ENCODE results near the gene ASCC2. TPM values are rescaled to one million over a fixed set of nuclear protein-coding genes. Genes with fewer than 3 reads are reported as not detected.
A peak's percentile ranks its signal among the peaks of the same experiment; 100 is the strongest.

Gene ASCC2
- total RNA-seq, 6 experiments from 2014 or later = 41.2 to 56.1 (median 47.4) TPM

- Histone ChIP-seq H3K4me1 (peaks cover 0 to 57% (median 15%) of the 10 kb centered on the region in 4 donors), H3K27ac (peak overlapping the region in 2 of 3 donors; percentile 55 to 59), H3K9me3 (no peaks in the 10 kb centered on the region), H3K36me3 (no peaks in the 10 kb centered on the region), H3K27me3 (no peaks in the 10 kb centered on the region), H3K4me3 (no peak overlapping the region)
- TF ChIP-seq POLR2A (IDR thresholded peaks at IDR 0.05) = no peak
- TF ChIP-seq, protein P1, sequence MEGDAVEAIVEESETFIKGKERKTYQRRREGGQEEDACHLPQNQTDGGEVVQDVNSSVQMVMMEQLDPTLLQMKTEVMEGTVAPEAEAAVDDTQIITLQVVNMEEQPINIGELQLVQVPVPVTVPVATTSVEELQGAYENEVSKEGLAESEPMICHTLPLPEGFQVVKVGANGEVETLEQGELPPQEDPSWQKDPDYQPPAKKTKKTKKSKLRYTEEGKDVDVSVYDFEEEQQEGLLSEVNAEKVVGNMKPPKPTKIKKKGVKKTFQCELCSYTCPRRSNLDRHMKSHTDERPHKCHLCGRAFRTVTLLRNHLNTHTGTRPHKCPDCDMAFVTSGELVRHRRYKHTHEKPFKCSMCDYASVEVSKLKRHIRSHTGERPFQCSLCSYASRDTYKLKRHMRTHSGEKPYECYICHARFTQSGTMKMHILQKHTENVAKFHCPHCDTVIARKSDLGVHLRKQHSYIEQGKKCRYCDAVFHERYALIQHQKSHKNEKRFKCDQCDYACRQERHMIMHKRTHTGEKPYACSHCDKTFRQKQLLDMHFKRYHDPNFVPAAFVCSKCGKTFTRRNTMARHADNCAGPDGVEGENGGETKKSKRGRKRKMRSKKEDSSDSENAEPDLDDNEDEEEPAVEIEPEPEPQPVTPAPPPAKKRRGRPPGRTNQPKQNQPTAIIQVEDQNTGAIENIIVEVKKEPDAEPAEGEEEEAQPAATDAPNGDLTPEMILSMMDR (IDR thresholded peaks at IDR 0.05) = no peak
- intact Hi-C loops (cut with DNase I) = no loop called here
- peak in 1 of 4 donors; percentile 4 for ATAC-seq
- DNase-seq = no peak
- 59% methylated on average over 4 of the region's 8 CpGs for WGBS (ENCODE audit: insufficient coverage, low coverage, low lambda C conversion rate, missing lambda C conversion rate)
Observed at GRCh38 chr22:29780748-29781676, 57.1 kb downstream of the ASCC2 start.

DNA sequence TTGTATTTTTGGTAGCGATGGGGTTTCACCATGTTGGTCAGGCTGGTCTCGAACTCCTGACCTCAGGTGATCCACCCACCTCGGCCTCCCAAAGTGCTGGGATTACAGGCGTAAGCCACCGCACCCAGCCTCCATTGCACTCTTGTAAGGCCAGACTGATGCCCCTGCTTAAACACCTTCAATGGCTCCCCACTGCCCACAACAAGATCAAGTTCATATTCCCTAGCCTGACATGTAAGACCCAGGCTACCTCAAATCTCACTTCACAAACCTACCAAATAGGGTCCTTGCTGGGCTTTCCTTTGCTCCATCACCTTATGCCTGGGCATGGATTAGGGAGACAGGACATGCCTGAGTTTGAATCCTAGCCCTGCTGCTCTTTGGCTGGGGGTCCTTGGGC, 57.9 kb downstream of the ASCC2 start:
- no peaks in the 10 kb centered on the region for H3K36me3 ChIP-seq
- no CpG with 5 or more reads among the region's 5 CpGs for WGBS (ENCODE audit: insufficient coverage, low coverage, low lambda C conversion rate, missing lambda C conversion rate)
- no peaks in the 10 kb centered on the region for H3K27me3 ChIP-seq
- DNase-seq = no peak
- H3K27ac ChIP-seq = no peak overlapping the region
- peaks cover 0 to 49% (median 13%) of the 10 kb centered on the region in 4 donors for H3K4me1 ChIP-seq
- no peaks in the 10 kb centered on the region for H3K9me3 ChIP-seq
- no peak for ATAC-seq
- H3K4me3 ChIP-seq = no peak overlapping the region
- TF ChIP-seq, protein P1 (IDR thresholded peaks at IDR 0.05) = no peak
- TF ChIP-seq POLR2A (IDR thresholded peaks at IDR 0.05) = no peak
- intact Hi-C loops (cut with DNase I) = no loop called here

DNA sequence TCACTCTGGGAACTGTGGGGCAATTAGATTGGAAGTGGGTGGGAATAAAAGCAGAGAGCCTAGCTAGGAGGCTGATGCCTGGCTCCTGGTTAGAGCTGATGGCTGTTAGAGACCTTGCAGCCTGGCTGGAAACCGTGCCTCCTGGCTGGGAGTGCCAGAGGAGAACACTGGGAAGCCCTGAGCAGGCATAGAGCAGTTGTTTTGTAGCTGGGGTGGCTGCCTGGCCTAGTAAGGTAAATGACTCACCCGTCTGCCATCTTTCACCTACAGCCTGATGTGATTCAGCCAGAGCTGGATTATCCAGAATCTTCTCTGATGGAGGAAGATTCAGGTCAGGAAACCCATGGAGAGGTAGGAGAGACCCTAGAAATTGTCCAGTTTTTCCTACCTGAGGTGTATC, 64.8 kb downstream of the ASCC2 start:
- H3K4me1 ChIP-seq = peaks cover 0 to 8% (median 4%) of the 10 kb centered on the region in 4 donors
- no peak overlapping the region for H3K4me3 ChIP-seq
- TF ChIP-seq, protein P1 (IDR thresholded peaks at IDR 0.05) = no peak
- no peak for TF ChIP-seq POLR2A (IDR thresholded peaks at IDR 0.05)
- H3K36me3 ChIP-seq = peaks cover 0 to 19% (median 3%) of the 10 kb centered on the region in 4 donors
- 100% methylated on average over 1 of the region's 2 CpGs for WGBS (ENCODE audit: insufficient coverage, low coverage, low lambda C conversion rate, missing lambda C conversion rate)
- ATAC-seq (peak in 1 of 4 donors; percentile 57), DNase-seq (no peak)
- H3K27me3 ChIP-seq = no peaks in the 10 kb centered on the region
- intact Hi-C loops (cut with DNase I) = no loop called here
- H3K9me3 ChIP-seq = no peaks in the 10 kb centered on the region
- no peak overlapping the region for H3K27ac ChIP-seq

GRCh38 chr22:29772170-29772641, 65.9 kb downstream of the ASCC2 start:
- ATAC-seq (peak; percentile 57 to 73 (median 69)), DNase-seq (no peak)
- intact Hi-C loops (cut with DNase I) = no loop called here
- peaks cover 0 to 13% (median 5%) of the 10 kb centered on the region in 4 donors for H3K4me1 ChIP-seq
- TF ChIP-seq POLR2A (IDR thresholded peaks at IDR 0.05) = no peak
- TF ChIP-seq, protein P1 (IDR thresholded peaks at IDR 0.05) = peak; percentile 35 to 47 (median 44)
- peaks cover 0 to 19% (median 3%) of the 10 kb centered on the region in 4 donors for H3K36me3 ChIP-seq
- H3K9me3 ChIP-seq = no peaks in the 10 kb centered on the region
- no peak overlapping the region for H3K27ac ChIP-seq
- H3K27me3 ChIP-seq = no peaks in the 10 kb centered on the region
- no peak overlapping the region for H3K4me3 ChIP-seq
- WGBS (ENCODE audit: insufficient coverage, low coverage, low lambda C conversion rate, missing lambda C conversion rate) = 4% methylated on average over 3 of the region's 5 CpGs
